Muscle layer of duodenum (tissue), 2 donors: ENCODE data around the gene LPP.
"Not testable (repeated sequence)": the region's sequence is repeated elsewhere in the genome, so short reads cannot be mapped to it uniquely, and the experiment has no call there.

Source experiments
- H3K27ac ChIP-seq: one replicate; pipeline ENCODE4 v1.7.0; 2013; ENCODE audit warnings: mild to moderate bottlenecking, low read length
- H3K27me3 ChIP-seq: one replicate; pipeline ENCODE4 v1.7.0; 2013; ENCODE audit warnings: low read depth, mild to moderate bottlenecking, control low read depth, low read length
- H3K36me3 ChIP-seq, 2 donors: one replicate each; pipeline ENCODE4 v1.7.0; 2013; ENCODE audit warnings: low read length in 2 of 2, control low read depth in 1 of 2, mild to moderate bottlenecking in 1 of 2; ENCODE audit not compliant: insufficient read depth in 2 of 2, control insufficient read depth in 1 of 2
- H3K4me1 ChIP-seq, 2 donors: one replicate each; pipeline ENCODE4 v1.7.0; 2013; ENCODE audit warnings: low read length in 2 of 2, mild to moderate bottlenecking in 2 of 2, control low read depth in 1 of 2, moderate library complexity in 1 of 2; ENCODE audit not compliant: insufficient read depth in 2 of 2, control insufficient read depth in 1 of 2
- H3K4me3 ChIP-seq, 2 donors: one replicate each; pipeline ENCODE4 v1.7.0; 2013; ENCODE audit warnings: low read length in 2 of 2, low read depth in 1 of 2, mild to moderate bottlenecking in 1 of 2
- H3K9me3 ChIP-seq, 2 donors: one replicate each; pipeline ENCODE4 v1.7.0; 2013; ENCODE audit warnings: low read length in 2 of 2, control low read depth in 1 of 2, mild to moderate bottlenecking in 1 of 2; ENCODE audit not compliant: control insufficient read depth in 1 of 2
- donor health status: healthy.

LPP gene

DNA sequence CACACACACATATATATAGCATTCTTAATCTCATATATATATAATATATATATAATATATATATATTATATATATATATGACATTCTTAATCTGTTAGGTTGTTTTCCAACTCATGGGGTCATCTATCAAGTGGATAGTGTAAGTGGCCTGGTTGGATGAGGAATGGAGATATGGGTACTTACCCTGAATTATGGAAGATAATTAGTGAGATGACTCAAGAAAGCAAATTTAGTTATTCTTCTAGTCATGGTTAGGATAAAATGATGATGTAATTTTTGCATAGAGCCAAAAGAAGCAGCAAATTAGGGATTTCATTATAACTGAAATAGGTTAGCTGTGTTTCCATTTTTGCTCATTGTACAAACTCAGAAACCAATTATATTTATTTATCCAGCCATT is 448.2 kb downstream of the LPP start:
- no peak overlapping the region for H3K4me3 ChIP-seq
- no peaks in the 10 kb centered on the region for H3K36me3 ChIP-seq
- no peaks in the 10 kb centered on the region for H3K9me3 ChIP-seq
- peaks cover 0 to 3% of the 10 kb centered on the region in 2 donors for H3K4me1 ChIP-seq
- no peak overlapping the region for H3K27ac ChIP-seq
- H3K27me3 ChIP-seq = no peaks in the 10 kb centered on the region

DNA sequence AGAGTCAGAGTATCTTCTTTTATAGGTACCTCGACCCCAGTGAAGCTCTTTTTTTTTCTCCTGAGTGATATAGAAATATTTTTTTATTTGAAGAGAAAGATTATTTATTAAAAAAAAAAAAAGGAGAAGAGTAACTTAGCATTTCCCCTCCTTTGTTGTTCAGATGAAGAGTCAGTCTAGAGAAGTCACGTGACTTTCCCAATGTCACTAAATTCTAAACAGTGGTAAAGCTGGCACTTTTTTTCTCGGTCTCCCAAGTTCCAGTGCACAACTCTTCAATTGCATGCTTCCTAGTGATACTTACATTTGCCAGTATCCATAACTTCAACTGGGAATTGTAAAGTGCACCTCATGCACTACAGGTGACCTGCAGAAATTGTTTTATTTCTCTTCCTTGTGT is 448.7 kb downstream of the LPP start:
- H3K27me3 ChIP-seq = no peaks in the 10 kb centered on the region
- H3K27ac ChIP-seq = no peak overlapping the region
- H3K4me1 ChIP-seq = peaks cover 0 to 3% of the 10 kb centered on the region in 2 donors
- H3K9me3 ChIP-seq = no peaks in the 10 kb centered on the region
- H3K4me3 ChIP-seq = no peak overlapping the region
- no peaks in the 10 kb centered on the region for H3K36me3 ChIP-seq

DNA sequence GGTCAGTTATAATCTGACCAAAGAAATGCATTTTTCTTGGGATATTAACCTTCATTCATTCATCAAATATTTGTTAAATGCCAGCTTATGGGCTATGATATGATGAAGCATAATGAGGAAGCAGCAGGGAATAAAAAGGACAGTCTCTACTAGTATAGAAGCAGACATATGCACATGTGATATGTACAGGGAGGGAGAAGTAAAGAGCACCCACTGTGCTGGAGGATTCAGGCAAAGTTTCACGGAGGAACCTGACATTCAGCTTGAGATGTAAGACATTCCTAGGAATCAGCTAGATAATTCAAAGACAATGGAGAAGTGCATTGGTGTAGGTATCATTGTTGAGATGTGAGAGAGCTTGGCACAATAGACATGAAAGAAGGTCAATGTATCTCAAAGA is 450.7 kb downstream of the LPP start:
- peaks cover 6 to 7% of the 10 kb centered on the region in 2 donors for H3K36me3 ChIP-seq
- no peaks in the 10 kb centered on the region for H3K9me3 ChIP-seq
- no peaks in the 10 kb centered on the region for H3K27me3 ChIP-seq
- peaks cover 0 to 3% of the 10 kb centered on the region in 2 donors for H3K4me1 ChIP-seq
- H3K4me3 ChIP-seq = no peak overlapping the region
- no peak overlapping the region for H3K27ac ChIP-seq

DNA sequence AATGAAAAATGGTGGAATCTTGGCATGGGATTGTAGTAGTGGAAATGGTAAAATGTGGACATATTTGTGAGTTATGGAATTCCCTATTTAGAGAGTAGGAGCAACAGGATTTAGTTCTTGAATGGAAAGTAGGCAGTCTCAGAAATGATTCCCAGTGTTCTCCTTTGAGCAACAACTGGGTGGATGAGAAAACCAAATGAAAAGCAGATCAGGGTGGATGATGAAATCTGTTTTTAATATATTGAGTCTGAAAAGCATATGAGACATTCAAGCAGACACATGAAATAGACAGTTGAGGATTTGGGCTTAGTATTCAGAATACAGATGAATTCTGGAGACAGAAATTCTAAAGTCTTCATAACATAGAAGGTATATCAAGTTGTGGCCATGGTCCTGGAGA is 451.3 kb downstream of the LPP start:
- Histone ChIP-seq H3K27ac (no peak overlapping the region), H3K4me1 (peaks cover 0 to 3% of the 10 kb centered on the region in 2 donors), H3K36me3 (peaks cover 12 to 13% of the 10 kb centered on the region in 2 donors), H3K27me3 (no peaks in the 10 kb centered on the region), H3K9me3 (no peaks in the 10 kb centered on the region), H3K4me3 (no peak overlapping the region)

DNA sequence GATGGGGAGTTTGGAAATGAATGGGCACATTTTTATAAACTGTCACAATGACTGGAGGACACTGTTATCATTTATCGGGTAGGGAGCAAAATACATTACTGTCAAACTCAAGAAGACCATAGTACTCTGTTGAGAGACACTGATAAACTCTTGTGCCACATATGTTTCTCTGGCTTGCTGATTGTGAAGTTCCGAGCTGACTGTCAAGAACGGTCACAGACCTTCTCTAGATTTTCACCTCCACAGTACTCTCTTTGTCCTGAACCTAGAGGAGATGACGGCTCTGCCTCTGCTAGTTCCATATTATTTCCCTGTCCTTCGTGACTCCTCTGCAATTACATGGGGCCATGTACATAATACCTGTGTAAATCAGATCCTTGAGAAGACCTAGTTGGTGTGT is 451.9 kb downstream of the LPP start:
- Histone ChIP-seq H3K4me3 (no peak overlapping the region), H3K36me3 (peaks cover 15 to 17% of the 10 kb centered on the region in 2 donors), H3K4me1 (peaks cover 0 to 3% of the 10 kb centered on the region in 2 donors), H3K9me3 (no peaks in the 10 kb centered on the region), H3K27me3 (no peaks in the 10 kb centered on the region), H3K27ac (peak overlapping the region; percentile 19)

DNA sequence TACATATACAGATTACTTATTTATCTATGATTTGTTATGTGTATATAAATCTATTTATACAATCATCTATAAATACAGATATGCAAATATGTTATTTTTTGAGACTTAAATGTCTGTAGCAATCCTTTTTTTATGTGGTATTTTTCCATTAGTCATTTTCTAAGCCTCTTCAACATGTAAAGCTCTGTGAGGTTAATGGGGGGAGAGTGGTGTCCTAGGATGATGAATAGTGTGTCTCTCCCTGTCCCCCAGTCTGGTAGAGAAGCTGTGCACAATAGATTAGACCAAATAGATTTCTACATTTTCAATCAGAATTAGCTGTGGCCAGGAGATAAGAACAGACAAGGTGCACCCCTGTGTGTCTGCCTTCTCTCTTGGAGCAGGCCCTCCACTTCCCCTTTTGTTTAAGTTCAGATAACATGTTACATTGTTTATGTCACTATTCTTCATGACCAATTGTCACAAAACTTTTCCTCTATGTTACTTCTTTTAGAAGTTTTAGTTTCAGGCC is 453.9 kb downstream of the LPP start:
- peaks cover 15 to 17% of the 10 kb centered on the region in 2 donors for H3K36me3 ChIP-seq

DNA sequence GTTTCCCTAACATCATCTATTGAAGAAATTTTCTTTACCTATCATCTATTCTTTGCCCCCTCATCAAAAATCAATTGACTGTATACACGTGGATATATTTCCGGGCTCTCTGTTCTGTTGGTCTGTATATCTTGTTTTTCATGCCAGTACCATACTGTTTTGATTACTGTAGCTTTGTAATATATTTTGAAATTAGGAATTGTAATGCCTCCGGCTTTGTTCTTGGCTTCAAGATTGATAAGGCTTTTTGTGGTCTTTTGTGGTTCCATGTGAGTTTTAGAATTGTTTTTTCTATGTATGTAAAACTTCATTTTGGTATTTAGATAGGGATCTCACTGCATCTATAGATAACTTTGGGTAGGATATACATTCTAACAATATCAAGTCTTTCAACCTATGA is 454.4 kb downstream of the LPP start:
- Histone ChIP-seq H3K36me3 (peaks cover 15 to 17% of the 10 kb centered on the region in 2 donors), H3K27ac (no peak overlapping the region), H3K4me3 (no peak overlapping the region), H3K27me3 (no peaks in the 10 kb centered on the region), H3K4me1 (peaks cover 0 to 3% of the 10 kb centered on the region in 2 donors), H3K9me3 (no peaks in the 10 kb centered on the region)

More for the DNA sequence above, 453.9 kb downstream of the LPP start:
- no peak overlapping the region for H3K4me3 ChIP-seq
- peaks cover 0 to 3% of the 10 kb centered on the region in 2 donors for H3K4me1 ChIP-seq
- no peaks in the 10 kb centered on the region for H3K27me3 ChIP-seq
- H3K27ac ChIP-seq = no peak overlapping the region
- H3K9me3 ChIP-seq = no peaks in the 10 kb centered on the region

DNA sequence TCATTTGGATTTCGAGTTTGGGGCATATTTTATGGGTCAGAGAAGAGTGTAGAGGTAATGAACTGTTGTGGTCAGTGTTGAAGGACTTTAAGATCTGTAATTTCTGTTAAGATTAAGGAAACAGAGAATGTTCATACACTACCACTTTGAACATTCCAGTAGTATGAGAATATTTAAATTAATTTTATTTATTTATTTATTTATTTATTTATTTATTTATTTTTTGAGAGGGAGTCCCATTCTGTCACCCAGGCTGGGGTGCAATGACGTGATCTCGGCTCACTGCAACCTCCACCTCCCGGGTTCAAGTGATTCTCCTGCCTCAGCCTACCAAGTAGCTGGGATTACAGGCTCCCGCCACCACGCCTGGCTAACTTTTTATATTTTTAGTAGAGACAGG is 459.8 kb downstream of the LPP start:
- H3K4me1 ChIP-seq, H3K27me3 ChIP-seq, H3K27ac ChIP-seq, H3K4me3 ChIP-seq, H3K9me3 ChIP-seq: not testable (repeated sequence)
- peaks cover 15 to 17% of the 10 kb centered on the region in 2 donors for H3K36me3 ChIP-seq

DNA sequence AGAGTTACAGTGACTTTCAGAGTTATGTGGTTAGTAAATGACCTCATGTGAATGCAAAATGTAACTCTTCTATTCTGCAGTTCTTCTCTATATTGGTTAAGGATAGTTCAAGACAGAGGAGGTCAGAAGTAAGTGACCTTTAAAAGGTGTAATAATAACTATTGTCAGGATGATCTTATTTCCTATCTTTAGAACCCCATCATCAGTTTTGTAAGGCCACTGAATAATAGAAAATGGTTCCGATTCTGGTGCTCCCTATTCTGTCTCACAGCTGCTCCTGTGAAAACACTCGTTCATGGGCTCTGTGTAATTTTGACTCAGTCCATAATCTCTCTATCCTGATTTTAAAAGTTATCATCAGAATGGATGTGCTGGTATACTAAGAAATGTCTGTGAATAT is 463.3 kb downstream of the LPP start:
- H3K9me3 ChIP-seq = no peaks in the 10 kb centered on the region
- no peaks in the 10 kb centered on the region for H3K36me3 ChIP-seq
- H3K27ac ChIP-seq = no peak overlapping the region

DNA sequence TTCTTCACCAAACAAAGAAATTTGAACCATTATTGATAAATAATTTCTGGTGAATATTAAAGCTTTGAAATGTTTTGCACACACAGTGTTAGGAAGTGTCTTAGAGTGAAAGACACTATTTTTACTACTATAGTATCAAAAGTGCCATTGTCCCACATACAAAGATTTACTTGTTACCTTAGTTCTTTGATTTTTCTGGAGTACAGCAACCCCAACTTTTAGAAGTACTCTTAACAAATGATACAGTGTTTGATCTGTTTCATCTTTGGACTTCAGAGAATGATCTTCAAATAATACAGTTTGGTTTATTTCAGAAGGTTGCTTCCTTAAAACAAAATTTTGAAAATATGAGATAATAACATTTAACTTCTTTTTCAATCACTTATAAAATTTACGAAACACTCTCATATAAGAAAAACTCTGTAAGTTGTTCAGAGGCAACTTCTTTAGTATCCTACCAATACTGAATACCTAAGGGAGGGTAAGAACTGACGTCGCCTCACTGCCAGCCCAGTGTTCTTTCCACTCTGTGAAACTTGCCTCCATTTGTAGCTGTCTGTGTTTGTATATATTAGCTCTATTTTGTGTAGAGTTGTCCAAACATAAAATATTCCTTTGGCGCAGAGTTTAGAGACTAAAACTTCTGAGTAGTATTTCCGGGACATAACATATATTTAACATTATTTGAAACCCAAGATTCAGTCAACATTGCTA is 464.2 kb downstream of the LPP start:
- Histone ChIP-seq H3K4me1 (no peaks in the 10 kb centered on the region), H3K27me3 (no peaks in the 10 kb centered on the region), H3K9me3 (no peaks in the 10 kb centered on the region), H3K4me3 (no peak overlapping the region), H3K27ac (peak overlapping the region; percentile 49), H3K36me3 (no peaks in the 10 kb centered on the region)

More for the DNA sequence above, 463.3 kb downstream of the LPP start:
- Histone ChIP-seq H3K4me3 (no peak overlapping the region), H3K4me1 (no peaks in the 10 kb centered on the region), H3K27me3 (no peaks in the 10 kb centered on the region)

DNA sequence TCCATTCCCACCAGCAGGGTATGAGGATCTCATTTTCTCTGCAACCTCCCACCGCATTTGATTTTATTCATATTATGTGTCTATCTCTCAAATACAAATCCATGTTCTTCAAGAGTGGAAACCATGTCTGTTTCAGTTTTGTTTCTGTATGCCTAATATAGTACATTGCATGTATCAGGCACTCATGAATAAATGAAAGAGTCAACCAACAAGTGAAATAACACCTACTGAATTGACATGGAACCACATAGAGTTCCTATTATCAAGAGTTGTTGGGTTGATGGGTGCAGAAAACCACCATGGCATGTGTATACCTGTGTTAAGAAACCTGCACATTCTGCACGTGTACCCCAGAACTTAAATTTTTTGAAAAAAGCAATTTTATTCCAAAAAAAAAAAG is 466.8 kb downstream of the LPP start:
- Histone ChIP-seq H3K4me1 (peaks cover 0 to 5% of the 10 kb centered on the region in 2 donors), H3K27me3 (no peaks in the 10 kb centered on the region), H3K27ac (no peak overlapping the region), H3K4me3 (no peak overlapping the region), H3K9me3 (no peaks in the 10 kb centered on the region), H3K36me3 (no peaks in the 10 kb centered on the region)

DNA sequence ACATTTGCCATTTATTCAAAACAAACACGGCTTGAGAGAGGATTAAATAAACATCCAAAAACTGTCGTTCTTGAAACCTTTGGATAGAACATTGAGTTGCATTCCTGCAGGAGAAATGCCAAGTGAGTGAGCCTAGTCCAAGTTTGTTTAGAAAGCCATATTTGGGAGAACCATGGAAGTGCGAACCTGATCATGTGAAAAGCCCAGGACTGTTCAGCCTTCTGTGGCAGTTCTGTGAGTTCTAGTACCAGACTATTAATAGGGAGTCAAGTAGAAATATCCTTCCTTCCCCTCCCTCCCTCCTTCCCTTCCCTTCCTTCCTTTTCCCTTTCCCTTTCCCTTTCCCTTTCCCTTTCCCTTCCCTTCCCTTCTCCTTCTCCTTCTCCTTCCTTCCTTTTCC is 470.4 kb downstream of the LPP start:
- Histone ChIP-seq H3K4me3 (no peak overlapping the region), H3K9me3 (no peaks in the 10 kb centered on the region), H3K4me1 (peaks cover 0 to 5% of the 10 kb centered on the region in 2 donors), H3K27ac (peak overlapping the region; percentile 74), H3K36me3 (no peaks in the 10 kb centered on the region), H3K27me3 (no peaks in the 10 kb centered on the region)
